ENCODE data around the gene EYA3. TPM values are rescaled to one million over a fixed set of nuclear protein-coding genes. Genes with fewer than 3 reads are reported as not detected.

The EYA3 gene
- total and polyA plus RNA-seq, 2 donors from 2014 or later: 10.2 to 32.0 TPM

DNA sequence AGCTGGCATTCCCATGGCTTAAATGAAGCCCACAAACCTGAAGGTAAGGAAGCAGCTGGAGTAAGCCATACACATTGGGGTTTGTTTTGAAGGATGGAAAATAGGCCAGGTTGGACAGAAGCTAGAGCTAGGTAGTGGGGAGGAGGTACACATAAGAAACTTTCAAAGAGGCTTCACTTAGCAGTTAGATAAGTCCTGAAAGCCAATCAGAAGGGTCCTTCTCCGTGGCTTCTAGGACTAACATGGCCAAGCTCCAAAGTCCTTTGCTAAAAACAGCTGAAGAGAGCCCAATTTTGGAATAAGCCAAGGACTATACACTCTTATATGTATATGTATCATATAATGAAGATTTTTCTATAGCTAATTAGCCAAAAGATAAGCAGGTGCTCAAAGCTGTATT, 1.8 kb downstream of the EYA3 start:
- intact Hi-C loops (cut with DNase I): no loop called here
- no peaks in the 10 kb centered on the region for H3K27me3 ChIP-seq (ENCODE audit: control insufficient read depth, insufficient read depth, low read length)
- peaks cover 0 to 18% (median 15%) of the 10 kb centered on the region in 3 donors for H3K4me1 ChIP-seq (ENCODE audit: control insufficient read depth in 2 of 3, insufficient read depth in 2 of 3, low read depth in 1 of 3, low read length in 3 of 3)
- H3K36me3 ChIP-seq (ENCODE audit: control insufficient read depth in 2 of 3, insufficient read depth in 3 of 3, low read length in 3 of 3): no peaks in the 10 kb centered on the region
- peak overlapping the region; percentile 32 to 100 (median 99) for H3K4me3 ChIP-seq (ENCODE audit: low read length in 3 of 3)
- peak overlapping the region in 2 of 3 donors; percentile 6 to 90 for H3K9ac ChIP-seq (ENCODE audit: low read length in 3 of 3)
- no peak overlapping the region for H3K27ac ChIP-seq (ENCODE audit: low read depth in 2 of 2, low read length in 2 of 2)
- no peaks in the 10 kb centered on the region for H3K9me3 ChIP-seq (ENCODE audit: control insufficient read depth in 2 of 3, insufficient read depth in 1 of 3, low read length in 3 of 3)
- no peak for DNase-seq
- no peak for FAIRE-seq
- TF ChIP-seq CTCF (IDR thresholded peaks at IDR 0.05; ENCODE audit: borderline replicate concordance, extremely low read depth, insufficient read depth): no peak

DNA sequence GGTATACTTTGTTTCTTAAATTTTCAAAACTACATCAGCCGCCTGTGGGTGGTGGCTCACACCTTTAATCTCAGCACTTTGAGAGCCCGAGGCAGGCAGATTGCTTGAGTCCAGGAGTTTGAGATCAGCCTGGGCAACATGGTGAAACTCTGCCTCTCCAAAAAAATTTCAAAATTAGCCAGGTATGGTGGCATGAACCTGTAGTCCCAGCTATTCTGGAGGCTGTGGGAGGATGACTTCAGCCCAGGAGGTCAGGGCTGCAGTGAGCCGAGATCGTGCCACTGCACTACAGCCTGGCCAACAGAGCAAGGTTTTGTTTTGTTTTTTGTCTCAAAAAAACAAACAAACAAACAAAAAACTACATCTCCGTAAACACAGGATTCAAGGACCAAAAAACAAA, 3.3 kb downstream of the EYA3 start:
- Histone ChIP-seq H3K27ac (ENCODE audit: low read depth in 2 of 2, low read length in 2 of 2) (no peak overlapping the region), H3K4me3 (ENCODE audit: low read length in 3 of 3) (peak overlapping the region in 1 of 3 donors; percentile 26), H3K36me3 (ENCODE audit: control insufficient read depth in 2 of 3, insufficient read depth in 3 of 3, low read length in 3 of 3) (no peaks in the 10 kb centered on the region), H3K4me1 (ENCODE audit: control insufficient read depth in 2 of 3, insufficient read depth in 2 of 3, low read depth in 1 of 3, low read length in 3 of 3) (peaks cover 0 to 18% (median 15%) of the 10 kb centered on the region in 3 donors), H3K9me3 (ENCODE audit: control insufficient read depth in 2 of 3, insufficient read depth in 1 of 3, low read length in 3 of 3) (no peaks in the 10 kb centered on the region), H3K27me3 (ENCODE audit: control insufficient read depth, insufficient read depth, low read length) (no peaks in the 10 kb centered on the region), H3K9ac (ENCODE audit: low read length in 3 of 3) (no peak overlapping the region)
- DNase-seq (no peak), FAIRE-seq (no peak)
- TF ChIP-seq CTCF (IDR thresholded peaks at IDR 0.05; ENCODE audit: borderline replicate concordance, extremely low read depth, insufficient read depth): no peak
- intact Hi-C loops (cut with DNase I): no loop called here

- intact Hi-C loops (cut with DNase I): no loop called here
- H3K27ac ChIP-seq (ENCODE audit: low read depth in 2 of 2, low read length in 2 of 2): no peak overlapping the region
- peak overlapping the region in 2 of 3 donors; percentile 6 for H3K4me3 ChIP-seq (ENCODE audit: low read length in 3 of 3)
- H3K4me1 ChIP-seq (ENCODE audit: control insufficient read depth in 2 of 3, insufficient read depth in 2 of 3, low read depth in 1 of 3, low read length in 3 of 3): peaks cover 0 to 26% (median 20%) of the 10 kb centered on the region in 3 donors
- H3K36me3 ChIP-seq (ENCODE audit: control insufficient read depth in 2 of 3, insufficient read depth in 3 of 3, low read length in 3 of 3): no peaks in the 10 kb centered on the region
- no peak overlapping the region for H3K9ac ChIP-seq (ENCODE audit: low read length in 3 of 3)
- no peak for TF ChIP-seq CTCF (IDR thresholded peaks at IDR 0.05; ENCODE audit: borderline replicate concordance, extremely low read depth, insufficient read depth)
- no peaks in the 10 kb centered on the region for H3K9me3 ChIP-seq (ENCODE audit: control insufficient read depth in 2 of 3, insufficient read depth in 1 of 3, low read length in 3 of 3)
- DNase-seq (peak in 2 of 5 donors; percentile 49 to 58), FAIRE-seq (peak; percentile 39)
- no peaks in the 10 kb centered on the region for H3K27me3 ChIP-seq (ENCODE audit: control insufficient read depth, insufficient read depth, low read length)
Measured at GRCh38 chr1:28083876-28084275, 4.5 kb downstream of the EYA3 start.

Measured in kidney (tissue), 14 donors.